ENCODE results near the gene MYL4. TPM values are rescaled to one million over a fixed set of nuclear protein-coding genes. Genes with fewer than 3 reads are reported as not detected.

MYL4 gene
- total and polyA plus RNA-seq, 2 of the 8 experiments (the other 6 are each of a cell fraction or from before 2014, with no cell fraction given): 0.12 TPM; not detected in 1

- TF ChIP-seq CHD7 (IDR thresholded peaks at IDR 0.05; ENCODE audit: insufficient replicate concordance, low read length): no peak
- TF ChIP-seq BRCA1 (IDR thresholded peaks at IDR 0.05; ENCODE audit: low read depth, low read length): no peak
- TF ChIP-seq ZNF274 (IDR thresholded peaks at IDR 0.05; ENCODE audit: borderline replicate concordance, extremely low read depth, low read length): no peak
- TF ChIP-seq RAD21 (IDR thresholded peaks at IDR 0.05 in 1 of 2, conservative IDR thresholded peaks at IDR 0.05 in 1 of 2; ENCODE audit: low read depth in 2 of 2, low read length in 2 of 2): no peak
- no peak for TF ChIP-seq RFX5 (IDR thresholded peaks at IDR 0.05; ENCODE audit: borderline replicate concordance, low read depth, low read length)
- no peak for TF ChIP-seq SIN3A (conservative IDR thresholded peaks at IDR 0.05 in 1 of 2, IDR thresholded peaks at IDR 0.05 in 1 of 2; ENCODE audit: low read depth in 1 of 2, low read length in 2 of 2)
- no peak for TF ChIP-seq JUND (IDR thresholded peaks at IDR 0.05; ENCODE audit: low read length)
- no peak for TF ChIP-seq POLR2AphosphoS5 (IDR thresholded peaks at IDR 0.05; ENCODE audit: low read depth, low read length)
- no peak for TF ChIP-seq RNF2 (IDR thresholded peaks at IDR 0.05; ENCODE audit: borderline replicate concordance, low read depth, low read length, missing control alignments, poor library complexity, severe bottlenecking)
- TF ChIP-seq POLR2A (IDR thresholded peaks at IDR 0.05; ENCODE audit: control extremely low read depth in 1 of 2, low read depth in 2 of 2, low read length in 2 of 2): no peak
- TF ChIP-seq KDM5A (IDR thresholded peaks at IDR 0.05; ENCODE audit: low read length): no peak
- no peak for TF ChIP-seq CEBPB (IDR thresholded peaks at IDR 0.05; ENCODE audit: low read depth, low read length)
Measured at GRCh38 chr17:47165137-47165536, 44.0 kb upstream of the MYL4 start (continued).
